Natural killer cell (primary cell): ENCODE measurements around the gene FCN2. TPM values are rescaled to one million over a fixed set of nuclear protein-coding genes. Genes with fewer than 3 reads are reported as not detected.

Source experiments
- ATAC-seq, 3 donors: fragments of 150-1000 bp in 2 of 3; fragments of 200-7000 bp in 1 of 3; cut with Tn5 transposase; 1 replicate in 1 of 3; 2 replicates in 2 of 3; pipeline ENCODE4 v1.10.0; 2021; ENCODE audit warnings: mild to moderate bottlenecking in 2 of 3, moderate library complexity in 2 of 3
- DNase-seq, 2 donors: peaks; one replicate each; pipeline versions ENCODE4 v3.0.0 to v3.0.0-alpha.2; 2013 to 2021; ENCODE audit warnings: mixed read lengths in 1 of 2
- H3K27ac ChIP-seq: one replicate; pipeline ENCODE4 v1.5.1; 2013; ENCODE audit warnings: mild to moderate bottlenecking, low read length
- H3K27me3 ChIP-seq: one replicate; pipeline ENCODE4 v1.6.1; 2013; ENCODE audit warnings: low read length; ENCODE audit not compliant: control insufficient read depth, insufficient read depth
- H3K36me3 ChIP-seq: one replicate; pipeline ENCODE4 v1.6.1; 2013; ENCODE audit warnings: low read length; ENCODE audit not compliant: control insufficient read depth, insufficient read depth
- H3K4me1 ChIP-seq: one replicate; pipeline ENCODE4 v1.6.1; 2013; ENCODE audit warnings: low read length; ENCODE audit not compliant: control insufficient read depth, insufficient read depth
- H3K4me3 ChIP-seq: one replicate; pipeline ENCODE4 v1.5.1; 2013; ENCODE audit warnings: low read length
- H3K9me3 ChIP-seq: one replicate; pipeline ENCODE4 v1.6.1; 2013; ENCODE audit warnings: low read length; ENCODE audit not compliant: control insufficient read depth, insufficient read depth
- H3K27ac Mint-ChIP-seq, 2 donors: one replicate each; pipeline ENCODE4 v1.8.0; 2022; ENCODE audit warnings: mild to moderate bottlenecking in 2 of 2, mixed read lengths in 2 of 2, moderate library complexity in 1 of 2
- H3K27me3 Mint-ChIP-seq, 2 donors: one replicate each; pipeline ENCODE4 v1.8.0; 2022; ENCODE audit warnings: low read depth in 2 of 2, mixed read lengths in 2 of 2
- H3K36me3 Mint-ChIP-seq: one replicate; pipeline ENCODE4 v1.8.0; 2022; ENCODE audit warnings: mixed read lengths
- H3K4me1 Mint-ChIP-seq, 2 donors: one replicate each; pipeline ENCODE4 v1.8.0; 2022; ENCODE audit warnings: mixed read lengths in 2 of 2
- H3K4me3 Mint-ChIP-seq: one replicate; pipeline ENCODE4 v1.8.0; 2022; ENCODE audit warnings: mild to moderate bottlenecking, moderate library complexity, mixed read lengths
- H3K9me3 Mint-ChIP-seq, 2 donors: one replicate each; pipeline ENCODE4 v1.8.0; 2022; ENCODE audit warnings: mixed read lengths in 2 of 2
- WGBS: methylation state at CpG from one replicate; pipeline ENCODE4 v1.1.7; 2013; ENCODE audit warnings: missing lambda C conversion rate; ENCODE audit not compliant: insufficient coverage; 5-methylcytosine and 5-hydroxymethylcytosine counted together
- intact Hi-C: fragments of 100-400 bp; cut with micrococcal nuclease; formaldehyde crosslinking; loops from one replicate; pipeline ENCODE4 v1.14.2; 2022
- total RNA-seq, 4 donors: library from RNA; stranded (reverse); fragments of 120-200 nt in 1 of 4; gene quantifications; one replicate each; pipeline versions ENCODE4 v1.2.3 to v1.2.4, GENCODE V29; 2013 to 2022
- TF ChIP-seq, protein P1 (sequence below): fragments of 200-600 bp; IDR thresholded peaks from one replicate; pipeline ENCODE4 v1.8.0; 2022; ENCODE audit warnings: antibody characterized with exemption

The FCN2 gene
- total RNA-seq, 3 donors from 2014 or later (not counting 1 experiment from before 2014, with no cell fraction given): not detected

DNA sequence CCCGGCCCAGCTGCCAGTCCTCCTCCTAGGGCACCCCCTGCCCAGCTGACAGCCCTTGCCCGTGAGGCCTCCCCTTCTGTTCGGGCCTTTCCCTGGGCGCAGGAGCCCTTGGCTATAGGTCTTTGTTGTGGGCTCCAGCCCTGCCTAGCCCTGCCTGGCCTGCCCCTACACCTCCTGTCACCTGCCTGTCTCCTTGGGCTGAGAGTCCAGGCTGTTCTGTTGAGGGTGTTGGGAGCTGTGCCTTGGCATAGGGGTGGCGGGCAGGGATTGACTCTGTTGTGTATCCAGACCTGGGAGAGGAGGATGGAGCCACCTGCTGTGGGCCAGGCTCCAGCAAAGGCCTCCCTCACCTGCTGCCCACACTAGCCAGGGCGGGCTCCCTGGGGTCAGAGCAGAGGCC lies 11.6 kb downstream of the FCN2 start:
- H3K4me3 Mint-ChIP-seq: no peak overlapping the region
- H3K36me3 Mint-ChIP-seq: no peaks in the 10 kb centered on the region
- DNase-seq (no peak), ATAC-seq (no peak)
- Histone ChIP-seq H3K4me3 (no peak overlapping the region), H3K4me1 (peaks cover 8% of the 10 kb centered on the region), H3K36me3 (no peaks in the 10 kb centered on the region), H3K27me3 (no peaks in the 10 kb centered on the region), H3K9me3 (no peaks in the 10 kb centered on the region), H3K27ac (no peak overlapping the region)
- peaks cover 0 to 13% of the 10 kb centered on the region in 2 donors for H3K4me1 Mint-ChIP-seq
- 72% methylated on average over 6 of the region's 6 CpGs for WGBS
- intact Hi-C loops: no loop called here
- no peak overlapping the region for H3K27ac Mint-ChIP-seq
- TF ChIP-seq, protein P1, sequence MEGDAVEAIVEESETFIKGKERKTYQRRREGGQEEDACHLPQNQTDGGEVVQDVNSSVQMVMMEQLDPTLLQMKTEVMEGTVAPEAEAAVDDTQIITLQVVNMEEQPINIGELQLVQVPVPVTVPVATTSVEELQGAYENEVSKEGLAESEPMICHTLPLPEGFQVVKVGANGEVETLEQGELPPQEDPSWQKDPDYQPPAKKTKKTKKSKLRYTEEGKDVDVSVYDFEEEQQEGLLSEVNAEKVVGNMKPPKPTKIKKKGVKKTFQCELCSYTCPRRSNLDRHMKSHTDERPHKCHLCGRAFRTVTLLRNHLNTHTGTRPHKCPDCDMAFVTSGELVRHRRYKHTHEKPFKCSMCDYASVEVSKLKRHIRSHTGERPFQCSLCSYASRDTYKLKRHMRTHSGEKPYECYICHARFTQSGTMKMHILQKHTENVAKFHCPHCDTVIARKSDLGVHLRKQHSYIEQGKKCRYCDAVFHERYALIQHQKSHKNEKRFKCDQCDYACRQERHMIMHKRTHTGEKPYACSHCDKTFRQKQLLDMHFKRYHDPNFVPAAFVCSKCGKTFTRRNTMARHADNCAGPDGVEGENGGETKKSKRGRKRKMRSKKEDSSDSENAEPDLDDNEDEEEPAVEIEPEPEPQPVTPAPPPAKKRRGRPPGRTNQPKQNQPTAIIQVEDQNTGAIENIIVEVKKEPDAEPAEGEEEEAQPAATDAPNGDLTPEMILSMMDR: no peak
- H3K9me3 Mint-ChIP-seq: no peaks in the 10 kb centered on the region
- peaks cover 9 to 11% of the 10 kb centered on the region in 2 donors for H3K27me3 Mint-ChIP-seq

DNA sequence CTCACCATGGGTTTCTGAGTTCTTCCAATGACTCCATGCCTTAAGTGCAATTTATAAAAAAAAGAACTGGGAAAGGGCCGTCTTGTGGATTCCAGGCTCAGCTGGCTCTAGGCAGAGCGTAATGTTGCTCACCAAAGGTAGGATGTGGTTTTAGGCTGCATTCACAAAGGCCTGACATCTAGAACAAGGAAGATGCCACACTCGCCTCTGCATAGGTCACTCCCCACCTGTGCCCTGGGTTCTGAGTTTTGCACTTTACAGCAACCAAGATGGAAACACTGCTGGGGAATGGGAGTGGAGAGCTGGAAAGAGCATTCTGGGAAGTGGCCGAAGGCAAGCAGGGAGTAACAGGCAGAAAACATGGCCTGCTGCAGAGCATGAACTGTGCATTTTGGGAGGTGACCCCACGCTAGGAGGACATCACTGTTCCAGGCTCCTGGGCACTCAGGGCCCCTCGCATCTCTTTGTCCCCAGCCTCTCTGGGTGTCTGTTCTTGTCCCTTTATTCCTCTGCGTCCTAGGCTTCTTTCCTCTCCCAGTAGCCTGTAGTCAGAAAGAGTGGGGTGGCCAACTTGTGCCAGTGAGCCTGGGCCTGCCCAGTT lies 12.3 kb downstream of the FCN2 start:
- no peak overlapping the region for H3K4me3 ChIP-seq
- TF ChIP-seq, protein P1: no peak
- H3K27ac ChIP-seq: no peak overlapping the region
- ATAC-seq (no peak), DNase-seq (no peak)
- H3K9me3 Mint-ChIP-seq: no peaks in the 10 kb centered on the region
- H3K27ac Mint-ChIP-seq: no peak overlapping the region
- H3K4me1 Mint-ChIP-seq: peaks cover 0 to 10% of the 10 kb centered on the region in 2 donors
- H3K27me3 Mint-ChIP-seq: peaks cover 7 to 9% of the 10 kb centered on the region in 2 donors
- H3K36me3 Mint-ChIP-seq: no peaks in the 10 kb centered on the region
- H3K4me1 ChIP-seq: peaks cover 8% of the 10 kb centered on the region
- intact Hi-C loops: no loop called here
- H3K9me3 ChIP-seq: no peaks in the 10 kb centered on the region
- H3K36me3 ChIP-seq: no peaks in the 10 kb centered on the region
- no peak overlapping the region for H3K4me3 Mint-ChIP-seq
- 79% methylated on average over 7 of the region's 7 CpGs for WGBS
- H3K27me3 ChIP-seq: no peaks in the 10 kb centered on the region

DNA sequence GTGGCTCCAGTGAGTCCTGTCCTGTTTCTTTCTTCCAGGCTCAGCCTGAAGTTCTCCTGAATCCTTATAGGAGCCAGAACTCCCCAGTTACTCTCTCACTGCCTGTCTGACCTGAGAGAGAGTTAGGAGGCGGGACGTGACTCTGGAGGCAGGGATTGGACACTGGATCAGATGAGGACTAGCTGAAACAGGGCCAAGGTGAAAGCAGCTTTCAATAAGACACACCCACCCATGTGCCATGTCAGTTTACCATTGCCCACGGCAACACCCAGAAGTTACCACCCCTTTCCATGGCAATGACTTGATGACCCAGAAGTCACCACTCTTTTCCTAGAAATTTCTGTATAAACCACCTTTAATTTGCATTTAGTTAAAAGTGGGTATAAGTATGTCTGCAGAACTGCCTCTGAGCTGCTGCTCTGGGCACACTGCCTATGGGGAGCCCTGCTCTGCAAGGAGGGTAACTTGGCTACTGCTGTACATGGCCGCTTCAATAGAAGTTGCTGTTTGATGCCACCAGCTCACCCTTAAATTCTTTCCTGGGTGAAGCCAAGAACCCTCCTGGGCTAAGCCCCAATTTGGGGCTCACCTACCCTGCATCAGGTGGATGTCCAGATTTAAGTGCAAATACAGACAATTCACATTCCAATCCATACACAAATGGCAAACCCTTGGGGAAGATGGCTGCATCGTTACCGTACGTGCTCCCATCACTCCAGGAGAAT lies 13.7 kb downstream of the FCN2 start:
- WGBS: 96% methylated on average over 7 of the region's 7 CpGs
- H3K36me3 Mint-ChIP-seq: no peaks in the 10 kb centered on the region
- Histone ChIP-seq H3K27ac (no peak overlapping the region), H3K27me3 (no peaks in the 10 kb centered on the region), H3K36me3 (no peaks in the 10 kb centered on the region), H3K9me3 (no peaks in the 10 kb centered on the region), H3K4me3 (no peak overlapping the region), H3K4me1 (peaks cover 8% of the 10 kb centered on the region)
- DNase-seq: no peak
- H3K27me3 Mint-ChIP-seq: peaks cover 9% of the 10 kb centered on the region in 2 donors
- peaks cover 0 to 8% of the 10 kb centered on the region in 2 donors for H3K4me1 Mint-ChIP-seq
- H3K9me3 Mint-ChIP-seq: peaks cover 2 to 4% of the 10 kb centered on the region in 2 donors
- H3K27ac Mint-ChIP-seq: no peak overlapping the region
- H3K4me3 Mint-ChIP-seq: no peak overlapping the region
- TF ChIP-seq, protein P1: no peak
- ATAC-seq: no peak
- intact Hi-C loops: no loop called here
